ENCODE data around the gene MT1H. TPM values are rescaled to one million over a fixed set of nuclear protein-coding genes. Genes with fewer than 3 reads are reported as not detected.
"Not testable (repeated sequence)": the region's sequence is repeated elsewhere in the genome, so short reads cannot be mapped to it uniquely, and the experiment has no call there.

MT1H gene
- total RNA-seq, 2 experiments from 2014 or later, result 0.62 TPM

- DNase-seq, result no peak
- ChIA-PET CTCF (interaction anchor here (0.7 to 4.3 kb wide), 11 partner anchors 14 to 497 kb away, joined by 3 to 41 read pairs (median 10); no protein-coding TSS in a partner anchor), POLR2A (no interaction called here)
- Mint-ChIP-seq H3K4me1 (peaks cover 15% of the 10 kb centered on the region), H3K27ac (no peak overlapping the region), H3K36me3 (ENCODE audit: low read depth) (no peaks in the 10 kb centered on the region), H3K9me3 (no peaks in the 10 kb centered on the region), H3K27me3 (peaks cover 1% of the 10 kb centered on the region), H3K4me3 (no peak overlapping the region)
Observed at GRCh38 chr16:56702836-56703235, 33.2 kb downstream of the MT1H start.

GRCh38 chr16:56708525-56709442 is 39.2 kb downstream of the MT1H start:
- H3K4me1 Mint-ChIP-seq, result peaks cover 33% of the 10 kb centered on the region
- POLR2A ChIA-PET, result interaction anchor here (0.7 kb wide), 1 partner anchor 26 kb away, joined by 3 read pairs; no protein-coding TSS in a partner anchor
- H3K9me3 Mint-ChIP-seq, result no peaks in the 10 kb centered on the region
- CTCF ChIA-PET, result interaction anchor here (0.6 to 1.9 kb wide), 5 partner anchors 11 to 53 kb away, joined by 3 to 5 read pairs (median 4); no protein-coding TSS in a partner anchor
- H3K27me3 Mint-ChIP-seq, result no peaks in the 10 kb centered on the region
- H3K4me3 Mint-ChIP-seq, result peak overlapping the region; percentile 52
- peak overlapping the region; percentile 89 for H3K27ac Mint-ChIP-seq
- peak; percentile 50 for DNase-seq
- H3K36me3 Mint-ChIP-seq (ENCODE audit: low read depth), result no peaks in the 10 kb centered on the region

GRCh38 chr16:56709443-56710040 is 39.9 kb downstream of the MT1H start:
- Mint-ChIP-seq H3K27ac (peak overlapping the region; percentile 89), H3K4me1 (peaks cover 33% of the 10 kb centered on the region), H3K36me3 (ENCODE audit: low read depth) (no peaks in the 10 kb centered on the region), H3K4me3 (peak overlapping the region; percentile 52), H3K9me3 (no peaks in the 10 kb centered on the region), H3K27me3 (no peaks in the 10 kb centered on the region)
- ChIA-PET POLR2A (interaction anchor here (0.7 kb wide), 1 partner anchor 27 kb away, joined by 3 read pairs; no protein-coding TSS in a partner anchor), CTCF (interaction anchor here (1.4 to 1.9 kb wide), 2 partner anchors 16 to 42 kb away, joined by 3 to 5 read pairs; no protein-coding TSS in a partner anchor)
- DNase-seq, result no peak

- ChIA-PET CTCF (interaction anchor here (1.4 to 1.9 kb wide), 2 partner anchors 15 to 41 kb away, joined by 3 to 5 read pairs; no protein-coding TSS in a partner anchor), POLR2A (no interaction called here)
- Mint-ChIP-seq H3K27ac (peak overlapping the region; percentile 50), H3K4me1 (peaks cover 33% of the 10 kb centered on the region), H3K36me3 (ENCODE audit: low read depth) (no peaks in the 10 kb centered on the region), H3K4me3 (no peak overlapping the region), H3K9me3 (no peaks in the 10 kb centered on the region), H3K27me3 (no peaks in the 10 kb centered on the region)
- DNase-seq, result no peak
Observed at GRCh38 chr16:56710181-56710737, 40.6 kb downstream of the MT1H start.

GRCh38 chr16:56711862-56712261 is 42.2 kb downstream of the MT1H start:
- Mint-ChIP-seq H3K9me3 (no peaks in the 10 kb centered on the region), H3K4me3 (no peak overlapping the region), H3K27ac (no peak overlapping the region), H3K4me1 (peaks cover 33% of the 10 kb centered on the region), H3K36me3 (ENCODE audit: low read depth) (no peaks in the 10 kb centered on the region), H3K27me3 (no peaks in the 10 kb centered on the region)
- POLR2A ChIA-PET, result no interaction called here
- DNase-seq, result no peak
- CTCF ChIA-PET, result interaction anchor here (0.6 kb wide), 1 partner anchor 10 kb away, joined by 4 read pairs; no protein-coding TSS in a partner anchor

- DNase-seq, result no peak
- ChIA-PET POLR2A (no interaction called here), CTCF (no interaction called here)
- H3K9me3 Mint-ChIP-seq, result no peaks in the 10 kb centered on the region
- peaks cover 19% of the 10 kb centered on the region for H3K4me1 Mint-ChIP-seq
- no peaks in the 10 kb centered on the region for H3K36me3 Mint-ChIP-seq (ENCODE audit: low read depth)
- H3K27me3 Mint-ChIP-seq, result no peaks in the 10 kb centered on the region
- H3K27ac Mint-ChIP-seq, result no peak overlapping the region
- no peak overlapping the region for H3K4me3 Mint-ChIP-seq
Observed at GRCh38 chr16:56713794-56714193, 44.2 kb downstream of the MT1H start.

- Mint-ChIP-seq H3K4me3 (no peak overlapping the region), H3K4me1 (peaks cover 5% of the 10 kb centered on the region), H3K9me3 (no peaks in the 10 kb centered on the region), H3K27ac (no peak overlapping the region), H3K36me3 (ENCODE audit: low read depth) (no peaks in the 10 kb centered on the region), H3K27me3 (no peaks in the 10 kb centered on the region)
- ChIA-PET CTCF (interaction anchor here (1.1 kb wide), 1 partner anchor 18 kb away, joined by 4 read pairs; no protein-coding TSS in a partner anchor), POLR2A (no interaction called here)
- DNase-seq, result no peak
Observed at GRCh38 chr16:56715126-56715525, 45.5 kb downstream of the MT1H start.

GRCh38 chr16:56716761-56717160 is 47.1 kb downstream of the MT1H start:
- Mint-ChIP-seq H3K4me1 (no peaks in the 10 kb centered on the region), H3K4me3 (no peak overlapping the region), H3K9me3 (no peaks in the 10 kb centered on the region), H3K36me3 (ENCODE audit: low read depth) (no peaks in the 10 kb centered on the region), H3K27ac (no peak overlapping the region), H3K27me3 (peaks cover 6% of the 10 kb centered on the region)
- DNase-seq, result no peak
- CTCF ChIA-PET, result interaction anchor here (0.6 to 3.8 kb wide), 7 partner anchors 9 to 169 kb away, joined by 3 to 21 read pairs (median 3); partner anchors contain the start of gene NUP93
- POLR2A ChIA-PET, result no interaction called here

- H3K27me3 Mint-ChIP-seq, result peaks cover 10% of the 10 kb centered on the region
- POLR2A ChIA-PET; H3K9me3 Mint-ChIP-seq; H3K4me1 Mint-ChIP-seq; H3K27ac Mint-ChIP-seq; H3K36me3 Mint-ChIP-seq (ENCODE audit: low read depth); H3K4me3 Mint-ChIP-seq; DNase-seq: not testable (repeated sequence)
- CTCF ChIA-PET, result interaction anchor here (1.0 to 3.8 kb wide), 8 partner anchors 8 to 170 kb away, joined by 3 to 21 read pairs (median 3); partner anchors contain the start of gene NUP93
Observed at GRCh38 chr16:56717532-56717931, 47.9 kb downstream of the MT1H start.

Other genes with a start within 250 kb of the MT1H start
- gene AMFR, start 244.3 kb upstream of the MT1H start, total RNA-seq, result 10 to 100 TPM; 52.5 to 58.5 TPM
- gene NUDT21, start 218.5 kb upstream of the MT1H start, total RNA-seq, result 100 to 1,000 TPM; 213 to 241 TPM
- gene OGFOD1, start 218.3 kb upstream of the MT1H start, total RNA-seq, result 10 to 100 TPM; 43.8 to 44.2 TPM
- gene BBS2, start 149.8 kb upstream of the MT1H start, total RNA-seq, result 10 to 100 TPM; 16.7 to 21.5 TPM
- gene MT4, start 104.7 kb upstream of the MT1H start, total RNA-seq, result not detected
- 1 to 10 TPM; 3.0 to 3.8 TPM for gene MT3, start 80.3 kb upstream of the MT1H start, total RNA-seq
- gene MT2A, start 61.2 kb upstream of the MT1H start, total RNA-seq, result 100 to 1,000 TPM; 146 to 268 TPM
- gene MT1E, start 44.0 kb upstream of the MT1H start, total RNA-seq, result 100 to 1,000 TPM; 100 to 154 TPM
- not detected for gene MT1M, start 37.2 kb upstream of the MT1H start, total RNA-seq
- not detected for gene MT1A, start 31.1 kb upstream of the MT1H start, total RNA-seq
- gene MT1B, start 17.9 kb upstream of the MT1H start, total RNA-seq, result not detected
- 10 to 100 TPM; 19.6 to 24.3 TPM for gene MT1F, start 11.9 kb upstream of the MT1H start, total RNA-seq
- 10 to 100 TPM in 1 of 2 experiments, 1 to 10 TPM in 1; 8.0 to 10.2 TPM for gene MT1G, start 1.7 kb upstream of the MT1H start, total RNA-seq
- 10 to 100 TPM; 57.6 to 59.1 TPM for gene MT1X, start 12.7 kb downstream of the MT1H start, total RNA-seq
- 10 to 100 TPM; 85.0 to 85.9 TPM for gene NUP93, start 60.3 kb downstream of the MT1H start, total RNA-seq
- gene SLC12A3, start 195.4 kb downstream of the MT1H start, total RNA-seq, result not detected

Data from activated CD4-positive, alpha-beta T cell treated with anti-CD3 and anti-CD28 coated beads, Interleukin-2, amount 10 ng/mL, durations not matched to agents 7 days and 5 days (primary cell).